Stomach (tissue), 4 donors: ENCODE data around the gene SLAMF6.

Experiments used
- CTCF ChIP-seq, 7 experiments: fragments of 450-650 bp in 4 of 7; fragments of 200-600 bp in 3 of 7; sonication (generic) in 3 of 7; IDR thresholded peaks; one replicate each; pipeline ENCODE4 v1.5.1; 2016 to 2019; ENCODE audit warnings: antibody characterized with exemption in 7 of 7, control low read depth in 2 of 7, mild to moderate bottlenecking in 1 of 7
- POLR2A ChIP-seq, 4 donors: fragments of 450-650 bp; IDR thresholded peaks; one replicate each; pipeline ENCODE4 v1.6.1; 2016; ENCODE audit warnings: antibody characterized with exemption in 4 of 4, control low read depth in 2 of 4, mild to moderate bottlenecking in 1 of 4, moderate library complexity in 1 of 4

DNA sequence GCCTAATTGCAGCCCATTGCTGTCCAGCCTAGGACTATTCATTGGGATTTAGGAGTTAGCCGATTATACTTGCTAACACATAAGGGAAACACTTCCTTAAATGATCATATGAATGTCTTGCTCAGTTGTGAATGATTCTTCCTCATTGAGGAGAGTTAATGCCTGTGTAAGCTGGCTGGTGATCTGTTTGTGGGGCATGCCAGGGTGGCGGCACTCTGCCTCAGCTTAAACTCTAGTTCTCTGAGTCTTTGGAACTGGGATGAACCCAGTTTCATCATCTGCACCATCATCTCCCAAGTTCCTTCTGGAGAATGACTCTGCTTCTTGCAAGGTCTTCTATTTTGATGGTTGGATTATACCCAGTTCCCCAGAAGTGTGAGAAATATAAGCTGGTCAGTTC lies 23.9 kb upstream of the SLAMF6 start:
- TF ChIP-seq CTCF (IDR thresholded peaks at IDR 0.05) (no peak), POLR2A (IDR thresholded peaks at IDR 0.05) (no peak)
